SK-N-SH (cell line): ENCODE results near the gene ADGRA1. TPM values are rescaled to one million over a fixed set of nuclear protein-coding genes. Genes with fewer than 3 reads are reported as not detected.

Experiments used
- CTCF ChIA-PET: fragments of 300-600, 350-600 bp; formaldehyde crosslinking; extraction: SDS; loops from one replicate; lab custom pipeline; 2021; lab: Yijun Ruan, JAX
- POLR2A ChIA-PET: fragments of 350-600 bp; sonication (Branson Sonifier 250); formaldehyde crosslinking; extraction: SDS; loops from one replicate; lab custom pipeline; 2020; ENCODE audit warnings: antibody characterized with exemption, inconsistent platforms; lab: Yijun Ruan, JAX
- DNase-seq: peaks from one replicate; pipeline ENCODE4 v3.0.0; 2012
- H2AFZ ChIP-seq: fragments of 200-600 bp; sonication (generic); 2 replicates; pipeline ENCODE4 v1.8.1; 2016; ENCODE audit warnings: antibody characterized with exemption, mild to moderate bottlenecking, low read depth
- H3F3A ChIP-seq: fragments of 200-600 bp; sonication (generic); replicated peaks from 2 replicates; pipeline ENCODE3; 2016; ENCODE audit warnings: antibody characterized with exemption, mild to moderate bottlenecking; ENCODE audit not compliant: insufficient read depth
- H3K27ac ChIP-seq, 2 experiments: fragments of 200-500 bp in 1 of 2; fragments of 200-600 bp in 1 of 2; sonication (Bioruptor generic) in 1 of 2; sonication (generic), shearing (Covaris generic) in 1 of 2; 2 replicates each; pipeline versions ENCODE4 v1.5.1 to v1.6.1; 2014 to 2016; ENCODE audit warnings: low read depth in 2 of 2, inconsistent platforms in 1 of 2, low read length in 1 of 2, mild to moderate bottlenecking in 1 of 2, mixed read lengths in 1 of 2
- H3K27me3 ChIP-seq: fragments of 200-600 bp; sonication (generic), shearing (Covaris generic); 2 replicates; pipeline ENCODE4 v1.6.1; 2016; ENCODE audit warnings: mixed run types; ENCODE audit not compliant: insufficient read depth
- H3K36me3 ChIP-seq, 2 experiments: fragments of 200-500 bp in 1 of 2; fragments of 200-600 bp in 1 of 2; sonication (Bioruptor generic) in 1 of 2; sonication (generic) in 1 of 2; replicated peaks in 1 of 2; 2 replicates each; pipeline versions ENCODE3 to v1.5.1; 2014 to 2016; ENCODE audit warnings: low read length in 1 of 2, mild to moderate bottlenecking in 1 of 2; ENCODE audit not compliant: insufficient read depth in 2 of 2, control insufficient read depth in 1 of 2
- H3K4me1 ChIP-seq, 2 experiments: fragments of 200-500 bp in 1 of 2; fragments of 200-600 bp in 1 of 2; sonication (Bioruptor generic) in 1 of 2; sonication (generic), shearing (Covaris generic) in 1 of 2; 2 replicates each; pipeline versions ENCODE4 v1.5.1 to v1.6.1; 2014 to 2016; ENCODE audit warnings: low read depth in 1 of 2, low read length in 1 of 2, mixed run types in 1 of 2; ENCODE audit not compliant: insufficient read depth in 2 of 2, control insufficient read depth in 1 of 2
- H3K4me2 ChIP-seq: fragments of 200-600 bp; sonication (generic), shearing (Covaris generic); 2 replicates; pipeline ENCODE4 v1.6.1; 2017; ENCODE audit warnings: mixed run types
- H3K4me3 ChIP-seq, 2 experiments: fragments of 200-500 bp in 1 of 2; fragments of 200-600 bp in 1 of 2; sonication (Bioruptor generic) in 1 of 2; sonication (generic), shearing (Covaris generic) in 1 of 2; 2 replicates each; pipeline versions ENCODE4 v1.5.1 to v1.8.1; 2014 to 2016; ENCODE audit warnings: low read depth in 2 of 2, inconsistent platforms in 1 of 2, low read length in 1 of 2, mild to moderate bottlenecking in 1 of 2, mixed read lengths in 1 of 2, moderate library complexity in 1 of 2
- H3K79me2 ChIP-seq: fragments of 200-600 bp; sonication (generic); 2 replicates; pipeline ENCODE4 v1.8.1; 2017; ENCODE audit warnings: mild to moderate bottlenecking; ENCODE audit not compliant: insufficient read depth
- H3K9ac ChIP-seq: fragments of 200-600 bp; sonication (generic); 2 replicates; pipeline ENCODE4 v1.6.1; 2017; ENCODE audit warnings: mixed run types
- H3K9me2 ChIP-seq: fragments of 200-600 bp; sonication (generic); 2 replicates; pipeline ENCODE4 v1.6.1; 2017; ENCODE audit warnings: mixed run types
- H3K9me3 ChIP-seq: fragments of 200-600 bp; sonication (generic); 2 replicates; pipeline ENCODE4 v1.6.1; 2017; ENCODE audit warnings: mixed run types, mild to moderate bottlenecking, moderate library complexity
- H4K20me1 ChIP-seq: fragments of 200-600 bp; sonication (generic); 2 replicates; pipeline ENCODE4 v1.6.1; 2017; ENCODE audit warnings: mild to moderate bottlenecking, mixed run types; ENCODE audit not compliant: insufficient read depth
- FOXJ3 ChIP-seq: sonication (generic); formaldehyde crosslinking; IDR thresholded peaks from 2 replicates; pipeline ENCODE4 v1.5.1; 2020; ENCODE audit warnings: mild to moderate bottlenecking, missing genetic modification reagents
- GATA2 ChIP-seq: sonication (generic); formaldehyde crosslinking; IDR thresholded peaks from 2 replicates; pipeline ENCODE4 v1.5.0; 2020; ENCODE audit warnings: mild to moderate bottlenecking, missing genetic modification reagents
- IRF3 ChIP-seq: fragments of 150-350 bp; IDR thresholded peaks from 2 replicates; pipeline ENCODE4 v1.6.1; 2016; ENCODE audit warnings: mild to moderate bottlenecking, low read depth, low read length
- MEF2A ChIP-seq: IDR thresholded peaks from 2 replicates; pipeline ENCODE4 v1.4.0; 2012; ENCODE audit warnings: low read depth, borderline replicate concordance
- MXI1 ChIP-seq: IDR thresholded peaks from 2 replicates; pipeline ENCODE4 v1.6.1; 2012; ENCODE audit warnings: mild to moderate bottlenecking, low read depth, low read length, improper control_type of control experiment
- NRF1 ChIP-seq: IDR thresholded peaks from 2 replicates; pipeline ENCODE4 v1.6.1; 2012; ENCODE audit warnings: low read depth, mild to moderate bottlenecking, low read length
- PBX3 ChIP-seq: IDR thresholded peaks from 2 replicates; pipeline ENCODE4; 2012
- POLR2AphosphoS5 ChIP-seq: IDR thresholded peaks from 2 replicates; pipeline ENCODE4 v1.6.1; 2012; ENCODE audit warnings: low read depth, low read length
- RCOR1 ChIP-seq: fragments of 150-350 bp; IDR thresholded peaks from 2 replicates; pipeline ENCODE4 v1.6.1; 2017; ENCODE audit warnings: antibody characterized with exemption, low read length
- RFX5 ChIP-seq: IDR thresholded peaks from 2 replicates; pipeline ENCODE4 v1.6.1; 2012; ENCODE audit warnings: mild to moderate bottlenecking, improper control_type of control experiment, low read length
- RXRA ChIP-seq: IDR thresholded peaks from 2 replicates; pipeline ENCODE4 v1.4.0; 2012; ENCODE audit warnings: low read depth, mild to moderate bottlenecking, borderline replicate concordance
- SIN3A ChIP-seq: IDR thresholded peaks from 2 replicates; pipeline ENCODE4 v1.6.1; 2012; ENCODE audit warnings: low read depth, mild to moderate bottlenecking, low read length, moderate library complexity, borderline replicate concordance
- SMC3 ChIP-seq: IDR thresholded peaks from 2 replicates; pipeline ENCODE4 v1.6.1; 2012; ENCODE audit warnings: low read depth, low read length, improper control_type of control experiment
- TAF1 ChIP-seq: IDR thresholded peaks from 2 replicates; pipeline ENCODE4 v1.6.1; 2012; ENCODE audit warnings: low read depth, mild to moderate bottlenecking, low read length, moderate library complexity, borderline replicate concordance
- TEAD4 ChIP-seq: IDR thresholded peaks from 2 replicates; pipeline ENCODE4 v1.4.0; 2012; ENCODE audit warnings: mild to moderate bottlenecking, borderline replicate concordance; ENCODE audit not compliant: insufficient read depth
- USF2 ChIP-seq: fragments of 150-350 bp; IDR thresholded peaks from 2 replicates; pipeline ENCODE4 v1.6.1; 2017; ENCODE audit warnings: antibody characterized with exemption, low read length, low read depth, borderline replicate concordance
- ZBTB33 ChIP-seq: IDR thresholded peaks from 2 replicates; pipeline ENCODE4 v1.4.0; 2012; ENCODE audit warnings: low read depth, borderline replicate concordance
- WGBS: methylation state at CpG from one replicate; pipeline ENCODE4 v1.1.6; 2017; ENCODE audit warnings: low lambda C conversion rate; 5-methylcytosine and 5-hydroxymethylcytosine counted together
- polyA plus RNA-seq, 3 experiments: library from polyadenylated mRNA; depleted of rRNA; stranded (reverse); fragments of >200 nt; gene quantifications; 2 replicates each; pipeline ENCODE4 v1.2.3, GENCODE V29; 2012
- TF ChIP-seq, protein P1 (sequence below): fragments of 200-600 bp; sonication (generic); IDR thresholded peaks from 2 replicates; pipeline ENCODE4 v1.6.1; 2017; ENCODE audit warnings: antibody characterized with exemption, mild to moderate bottlenecking, moderate library complexity

The ADGRA1 gene
- polyA plus RNA-seq, 1 of the 3 experiments (the other 2 are of a cell fraction): not detected

DNA sequence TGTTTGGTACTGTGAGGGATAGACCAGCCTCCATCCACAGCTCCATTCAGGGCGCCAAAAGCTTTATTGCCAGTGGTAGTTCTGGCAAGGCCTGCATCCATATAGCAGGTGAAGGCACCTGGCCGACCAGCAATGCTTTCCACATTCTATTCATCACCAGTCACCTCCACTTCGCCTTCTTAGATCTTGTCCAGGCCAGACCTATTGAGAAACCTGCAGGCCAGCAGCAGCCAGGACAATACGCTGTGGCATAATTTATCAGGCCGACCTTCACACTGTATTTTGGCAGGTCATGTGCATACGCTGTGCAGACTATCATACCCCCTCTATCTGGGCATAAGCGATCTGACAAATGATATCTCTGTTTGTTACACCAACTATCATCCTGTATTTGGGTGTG, 57.0 kb downstream of the ADGRA1 start:
- CTCF ChIA-PET: interaction anchor here (1.4 to 2.3 kb wide), 2 partner anchors 14 to 93 kb away, joined by 3 to 13 read pairs; partner anchors contain the start of gene KNDC1
- POLR2A ChIA-PET: no interaction called here
- no peak overlapping the region for H3K9ac ChIP-seq

More for the DNA sequence above, 57.0 kb downstream of the ADGRA1 start:
- H3K4me3 ChIP-seq: no peak overlapping the region
- H3K36me3 ChIP-seq: no peaks in the 10 kb centered on the region
- H4K20me1 ChIP-seq: no peaks in the 10 kb centered on the region
- H3K79me2 ChIP-seq: no peaks in the 10 kb centered on the region
- no peak for TF ChIP-seq POLR2AphosphoS5
- TF ChIP-seq TAF1: no peak
- TF ChIP-seq SMC3: no peak
- no peak for TF ChIP-seq MEF2A
- no peak for TF ChIP-seq PBX3
- no peak for TF ChIP-seq ZBTB33
- no peak for TF ChIP-seq GATA2
- no peak for TF ChIP-seq NRF1
- no peak for TF ChIP-seq FOXJ3 (CRISPR knock-in tag)
- no peak for TF ChIP-seq RCOR1
- TF ChIP-seq RFX5: no peak
- TF ChIP-seq RXRA: no peak
- TF ChIP-seq, protein P1, sequence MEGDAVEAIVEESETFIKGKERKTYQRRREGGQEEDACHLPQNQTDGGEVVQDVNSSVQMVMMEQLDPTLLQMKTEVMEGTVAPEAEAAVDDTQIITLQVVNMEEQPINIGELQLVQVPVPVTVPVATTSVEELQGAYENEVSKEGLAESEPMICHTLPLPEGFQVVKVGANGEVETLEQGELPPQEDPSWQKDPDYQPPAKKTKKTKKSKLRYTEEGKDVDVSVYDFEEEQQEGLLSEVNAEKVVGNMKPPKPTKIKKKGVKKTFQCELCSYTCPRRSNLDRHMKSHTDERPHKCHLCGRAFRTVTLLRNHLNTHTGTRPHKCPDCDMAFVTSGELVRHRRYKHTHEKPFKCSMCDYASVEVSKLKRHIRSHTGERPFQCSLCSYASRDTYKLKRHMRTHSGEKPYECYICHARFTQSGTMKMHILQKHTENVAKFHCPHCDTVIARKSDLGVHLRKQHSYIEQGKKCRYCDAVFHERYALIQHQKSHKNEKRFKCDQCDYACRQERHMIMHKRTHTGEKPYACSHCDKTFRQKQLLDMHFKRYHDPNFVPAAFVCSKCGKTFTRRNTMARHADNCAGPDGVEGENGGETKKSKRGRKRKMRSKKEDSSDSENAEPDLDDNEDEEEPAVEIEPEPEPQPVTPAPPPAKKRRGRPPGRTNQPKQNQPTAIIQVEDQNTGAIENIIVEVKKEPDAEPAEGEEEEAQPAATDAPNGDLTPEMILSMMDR: no peak
- no peak for TF ChIP-seq TEAD4
- no peak for TF ChIP-seq IRF3
- no peak for TF ChIP-seq SIN3A
- TF ChIP-seq USF2: no peak
- TF ChIP-seq MXI1: no peak
- H3K9me2 ChIP-seq: no peaks in the 10 kb centered on the region
- no peaks in the 10 kb centered on the region for H3K9me3 ChIP-seq
- H3K4me2 ChIP-seq: no peak overlapping the region
- WGBS: 67% methylated on average over 7 of the region's 7 CpGs
- no peaks in the 10 kb centered on the region for H3F3A ChIP-seq
- H3K4me1 ChIP-seq: peaks cover 0 to 3% of the 10 kb centered on the region in 2 experiments; a peak in 1 of 4 replicates
- no peak overlapping the region for H3K27ac ChIP-seq
- no peaks in the 10 kb centered on the region for H3K27me3 ChIP-seq
- H2AFZ ChIP-seq: no peak overlapping the region
- DNase-seq: no peak
